ENCODE measurements around the gene ZNF44. TPM values are rescaled to one million over a fixed set of nuclear protein-coding genes. Genes with fewer than 3 reads are reported as not detected.

Gene ZNF44
- total RNA-seq, 1 donor from 2014 or later, result 10.4 TPM

GRCh38 chr19:12260861-12261260, 33.8 kb downstream of the ZNF44 start:
- TF ChIP-seq, protein P1, sequence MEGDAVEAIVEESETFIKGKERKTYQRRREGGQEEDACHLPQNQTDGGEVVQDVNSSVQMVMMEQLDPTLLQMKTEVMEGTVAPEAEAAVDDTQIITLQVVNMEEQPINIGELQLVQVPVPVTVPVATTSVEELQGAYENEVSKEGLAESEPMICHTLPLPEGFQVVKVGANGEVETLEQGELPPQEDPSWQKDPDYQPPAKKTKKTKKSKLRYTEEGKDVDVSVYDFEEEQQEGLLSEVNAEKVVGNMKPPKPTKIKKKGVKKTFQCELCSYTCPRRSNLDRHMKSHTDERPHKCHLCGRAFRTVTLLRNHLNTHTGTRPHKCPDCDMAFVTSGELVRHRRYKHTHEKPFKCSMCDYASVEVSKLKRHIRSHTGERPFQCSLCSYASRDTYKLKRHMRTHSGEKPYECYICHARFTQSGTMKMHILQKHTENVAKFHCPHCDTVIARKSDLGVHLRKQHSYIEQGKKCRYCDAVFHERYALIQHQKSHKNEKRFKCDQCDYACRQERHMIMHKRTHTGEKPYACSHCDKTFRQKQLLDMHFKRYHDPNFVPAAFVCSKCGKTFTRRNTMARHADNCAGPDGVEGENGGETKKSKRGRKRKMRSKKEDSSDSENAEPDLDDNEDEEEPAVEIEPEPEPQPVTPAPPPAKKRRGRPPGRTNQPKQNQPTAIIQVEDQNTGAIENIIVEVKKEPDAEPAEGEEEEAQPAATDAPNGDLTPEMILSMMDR (IDR thresholded peaks at IDR 0.05), result no peak
- H3K27me3 ChIP-seq, result no peaks in the 10 kb centered on the region
- no peak overlapping the region for H3K27ac ChIP-seq
- no peak overlapping the region for H3K4me3 ChIP-seq
- no peak for DNase-seq (ENCODE audit: low spot score in 2 of 2)
- H3K36me3 ChIP-seq, result no peaks in the 10 kb centered on the region
- peaks cover 35 to 99% of the 10 kb centered on the region in 2 donors for H3K9me3 ChIP-seq
- intact Hi-C loops (cut with DNase I), result no loop called here
- H3K4me1 ChIP-seq, result no peaks in the 10 kb centered on the region

DNA sequence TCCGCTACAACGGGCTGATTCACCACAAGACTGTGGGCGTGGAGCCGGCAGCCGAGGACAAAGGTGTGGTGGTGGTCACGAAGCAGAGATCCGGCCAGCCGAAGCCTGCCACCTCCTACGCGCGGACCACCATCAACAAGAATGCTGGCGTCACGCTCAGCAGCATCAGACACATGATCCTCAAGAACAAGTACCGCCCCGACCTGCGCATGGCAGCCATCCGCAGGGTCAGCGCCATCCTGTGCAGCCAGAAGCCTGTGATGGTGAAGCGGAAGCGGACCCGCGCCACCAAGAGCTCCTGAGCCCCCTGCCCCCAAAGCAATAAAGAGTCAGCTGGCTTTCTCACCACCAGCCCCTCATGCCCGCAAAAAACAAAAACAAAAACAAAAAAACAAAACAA, 34.4 kb downstream of the ZNF44 start:
- no peaks in the 10 kb centered on the region for H3K27me3 ChIP-seq
- H3K36me3 ChIP-seq, result no peaks in the 10 kb centered on the region
- intact Hi-C loops (cut with DNase I), result no loop called here
- H3K4me3 ChIP-seq, result no peak overlapping the region
- H3K9me3 ChIP-seq, result peaks cover 34 to 99% of the 10 kb centered on the region in 2 donors
- no peak for DNase-seq (ENCODE audit: low spot score in 2 of 2)
- H3K4me1 ChIP-seq, result no peaks in the 10 kb centered on the region
- H3K27ac ChIP-seq, result no peak overlapping the region
- TF ChIP-seq, protein P1 (IDR thresholded peaks at IDR 0.05), result no peak

DNA sequence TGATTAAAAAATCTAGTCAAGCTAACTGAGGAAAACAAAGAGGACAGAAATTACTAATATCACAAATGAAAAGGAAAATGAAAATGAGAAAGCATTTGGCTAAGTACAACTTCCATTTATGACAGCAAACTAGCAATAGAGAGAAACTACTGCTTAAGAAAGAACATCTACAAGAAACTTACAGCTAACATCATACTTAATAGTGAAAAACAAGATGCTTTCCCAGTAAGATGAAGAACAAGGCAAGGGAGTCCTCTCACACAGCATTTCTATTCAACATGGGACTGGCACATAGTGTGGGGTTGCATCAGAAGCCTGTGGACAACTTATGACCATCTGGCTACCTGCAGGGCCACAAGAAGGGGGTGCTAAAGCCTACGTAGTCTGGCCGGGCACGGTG, 39.3 kb downstream of the ZNF44 start:
- no peak for DNase-seq (ENCODE audit: low spot score in 2 of 2)
- TF ChIP-seq, protein P1 (IDR thresholded peaks at IDR 0.05), result no peak
- no peak overlapping the region for H3K4me3 ChIP-seq
- H3K4me1 ChIP-seq, result no peaks in the 10 kb centered on the region
- peaks cover under 1 to 6% of the 10 kb centered on the region in 2 donors for H3K36me3 ChIP-seq
- no peak overlapping the region for H3K27ac ChIP-seq
- intact Hi-C loops (cut with DNase I), result no loop called here
- no peaks in the 10 kb centered on the region for H3K27me3 ChIP-seq
- H3K9me3 ChIP-seq, result peaks cover 18 to 99% of the 10 kb centered on the region in 2 donors

- DNase-seq (ENCODE audit: low spot score in 2 of 2), result no peak
- H3K9me3 ChIP-seq, result peaks cover 63 to 90% of the 10 kb centered on the region in 2 donors
- H3K27me3 ChIP-seq, result no peaks in the 10 kb centered on the region
- H3K36me3 ChIP-seq, result peaks cover 40 to 72% of the 10 kb centered on the region in 2 donors
- no peak overlapping the region for H3K27ac ChIP-seq
- H3K4me3 ChIP-seq, result no peak overlapping the region
- intact Hi-C loops (cut with DNase I), result no loop called here
- TF ChIP-seq, protein P1 (IDR thresholded peaks at IDR 0.05), result no peak
- H3K4me1 ChIP-seq, result no peaks in the 10 kb centered on the region
Observed at GRCh38 chr19:12247644-12248222, 47.0 kb downstream of the ZNF44 start.

DNA sequence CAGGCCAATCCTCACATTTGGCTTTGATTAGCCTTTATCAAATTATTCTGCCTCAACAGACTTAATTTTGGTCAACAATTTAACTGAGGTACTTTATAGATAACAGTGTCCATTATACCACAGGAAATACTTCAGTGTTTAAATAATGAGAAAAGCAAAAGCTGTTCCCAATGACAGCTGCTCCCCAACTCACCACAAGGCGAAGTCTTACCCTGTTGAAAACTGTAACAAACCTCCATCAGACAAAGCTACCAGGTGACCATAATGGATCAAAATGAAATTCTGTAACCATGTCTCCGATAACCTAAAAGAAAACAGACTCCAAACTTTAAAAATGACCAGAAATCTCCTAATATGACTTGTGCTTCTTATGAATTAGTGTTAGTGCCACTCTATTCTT, 50.3 kb downstream of the ZNF44 start:
- H3K4me1 ChIP-seq, result no peaks in the 10 kb centered on the region
- H3K9me3 ChIP-seq, result peaks cover 43 to 72% of the 10 kb centered on the region in 2 donors
- no peak overlapping the region for H3K27ac ChIP-seq
- H3K4me3 ChIP-seq, result no peak overlapping the region
- H3K27me3 ChIP-seq, result no peaks in the 10 kb centered on the region
- DNase-seq (ENCODE audit: low spot score in 2 of 2), result no peak
- H3K36me3 ChIP-seq, result peaks cover 34 to 73% of the 10 kb centered on the region in 2 donors
- intact Hi-C loops (cut with DNase I), result no loop called here
- TF ChIP-seq, protein P1 (IDR thresholded peaks at IDR 0.05), result no peak
